Body of pancreas (tissue), 4 donors: Measurements from ENCODE around the gene NTRK1. TPM values are rescaled to one million over a fixed set of nuclear protein-coding genes. Genes with fewer than 3 reads are reported as not detected.

Experiments used
- ATAC-seq: fragments of 150-250 bp; one replicate; pipeline ENCODE4 v1.9.1; 2016
- DNase-seq, 4 donors: peaks; one replicate each; pipeline ENCODE4 v3.0.0-alpha.2; 2019
- H3K27ac ChIP-seq, 4 donors: fragments of 200-600 bp; sonication (generic); 1 replicate in 3 of 4; 2 replicates in 1 of 4; pipeline versions ENCODE4 v1.5.1 to v1.6.1; 2016 to 2019; ENCODE audit warnings: mild to moderate bottlenecking in 1 of 4, mixed read lengths in 1 of 4, moderate library complexity in 1 of 4
- H3K27me3 ChIP-seq, 2 donors: fragments of 200-600 bp; sonication (generic); one replicate each; pipeline ENCODE4 v1.6.0; 2016; ENCODE audit warnings: mild to moderate bottlenecking in 1 of 2
- H3K36me3 ChIP-seq, 2 donors: fragments of 200-600 bp; sonication (generic); replicated peaks in 1 of 2; 2 replicates each; pipeline ENCODE4 v1.5.1; 2016; ENCODE audit warnings: low read depth in 2 of 2; ENCODE audit not compliant: insufficient read depth in 1 of 2
- H3K4me1 ChIP-seq: fragments of 200-600 bp; sonication (generic); one replicate; pipeline ENCODE4 v1.6.0; 2016
- H3K4me3 ChIP-seq, 2 donors: fragments of 200-600 bp; sonication (generic); 1 replicate in 1 of 2; 2 replicates in 1 of 2; pipeline ENCODE4 v1.5.1; 2016 to 2019
- H3K9me3 ChIP-seq, 3 donors: fragments of 200-600 bp; sonication (generic); 1 replicate in 2 of 3; 2 replicates in 1 of 3; pipeline ENCODE4 v1.5.1; 2016
- POLR2A ChIP-seq, 3 donors: fragments of 450-650 bp; IDR thresholded peaks; one replicate each; pipeline ENCODE4 v1.6.1; 2016; ENCODE audit warnings: antibody characterized with exemption in 3 of 3, mild to moderate bottlenecking in 2 of 3
- WGBS, 2 donors: methylation state at CpG; one replicate each; pipeline ENCODE4 v1.1.5; 2017; 5-methylcytosine and 5-hydroxymethylcytosine counted together
- intact Hi-C: fragments of 100-400 bp; cut with DNase I; formaldehyde crosslinking; loops from one replicate; pipeline ENCODE4 v1.15.1; 2023
- total RNA-seq, 2 donors: library from RNA; depleted of rRNA; stranded (reverse); fragments of >200 nt; gene quantifications; one replicate each; pipeline ENCODE4 v1.1.0, GENCODE V29; 2016
- TF ChIP-seq, protein P1 (sequence below), 7 experiments: fragments of 450-650 bp in 4 of 7; fragments of 200-600 bp in 3 of 7; sonication (generic) in 3 of 7; IDR thresholded peaks; one replicate each; pipeline ENCODE4 v1.5.1; 2016 to 2019; ENCODE audit warnings: antibody characterized with exemption in 7 of 7

NTRK1 gene
- total RNA-seq, 2 donors from 2014 or later: 0.99 TPM; not detected in 1

DNA sequence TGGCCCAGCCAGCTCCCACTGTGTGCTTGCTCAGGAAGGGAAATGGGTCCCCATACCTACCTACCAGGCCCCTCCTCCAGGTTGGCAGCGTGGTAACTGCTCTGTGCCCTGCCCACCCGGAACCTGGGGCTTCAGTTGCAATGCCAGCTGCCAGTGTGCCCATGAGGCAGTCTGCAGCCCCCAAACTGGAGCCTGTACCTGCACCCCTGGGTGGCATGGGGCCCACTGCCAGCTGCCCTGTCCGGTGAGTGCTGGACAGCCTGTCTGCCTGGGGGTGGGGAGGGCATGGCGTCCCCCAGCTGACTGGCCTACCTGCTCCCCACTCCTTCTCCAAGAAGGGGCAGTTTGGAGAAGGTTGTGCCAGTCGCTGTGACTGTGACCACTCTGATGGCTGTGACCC, 49.0 kb downstream of the NTRK1 start:
- no peak for DNase-seq
- intact Hi-C loops: no loop called here
- Histone ChIP-seq H3K36me3 (no peaks in the 10 kb centered on the region), H3K27ac (no peak overlapping the region), H3K9me3 (no peaks in the 10 kb centered on the region), H3K4me3 (no peak overlapping the region), H3K27me3 (no peaks in the 10 kb centered on the region), H3K4me1 (peaks cover 19% of the 10 kb centered on the region)
- WGBS, 2 donors: 75% methylated on average over 2 to 5 of the region's 5 CpGs
- TF ChIP-seq POLR2A (IDR thresholded peaks at IDR 0.05): no peak
- TF ChIP-seq, protein P1, sequence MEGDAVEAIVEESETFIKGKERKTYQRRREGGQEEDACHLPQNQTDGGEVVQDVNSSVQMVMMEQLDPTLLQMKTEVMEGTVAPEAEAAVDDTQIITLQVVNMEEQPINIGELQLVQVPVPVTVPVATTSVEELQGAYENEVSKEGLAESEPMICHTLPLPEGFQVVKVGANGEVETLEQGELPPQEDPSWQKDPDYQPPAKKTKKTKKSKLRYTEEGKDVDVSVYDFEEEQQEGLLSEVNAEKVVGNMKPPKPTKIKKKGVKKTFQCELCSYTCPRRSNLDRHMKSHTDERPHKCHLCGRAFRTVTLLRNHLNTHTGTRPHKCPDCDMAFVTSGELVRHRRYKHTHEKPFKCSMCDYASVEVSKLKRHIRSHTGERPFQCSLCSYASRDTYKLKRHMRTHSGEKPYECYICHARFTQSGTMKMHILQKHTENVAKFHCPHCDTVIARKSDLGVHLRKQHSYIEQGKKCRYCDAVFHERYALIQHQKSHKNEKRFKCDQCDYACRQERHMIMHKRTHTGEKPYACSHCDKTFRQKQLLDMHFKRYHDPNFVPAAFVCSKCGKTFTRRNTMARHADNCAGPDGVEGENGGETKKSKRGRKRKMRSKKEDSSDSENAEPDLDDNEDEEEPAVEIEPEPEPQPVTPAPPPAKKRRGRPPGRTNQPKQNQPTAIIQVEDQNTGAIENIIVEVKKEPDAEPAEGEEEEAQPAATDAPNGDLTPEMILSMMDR (IDR thresholded peaks at IDR 0.05): no peak
- ATAC-seq: no peak

DNA sequence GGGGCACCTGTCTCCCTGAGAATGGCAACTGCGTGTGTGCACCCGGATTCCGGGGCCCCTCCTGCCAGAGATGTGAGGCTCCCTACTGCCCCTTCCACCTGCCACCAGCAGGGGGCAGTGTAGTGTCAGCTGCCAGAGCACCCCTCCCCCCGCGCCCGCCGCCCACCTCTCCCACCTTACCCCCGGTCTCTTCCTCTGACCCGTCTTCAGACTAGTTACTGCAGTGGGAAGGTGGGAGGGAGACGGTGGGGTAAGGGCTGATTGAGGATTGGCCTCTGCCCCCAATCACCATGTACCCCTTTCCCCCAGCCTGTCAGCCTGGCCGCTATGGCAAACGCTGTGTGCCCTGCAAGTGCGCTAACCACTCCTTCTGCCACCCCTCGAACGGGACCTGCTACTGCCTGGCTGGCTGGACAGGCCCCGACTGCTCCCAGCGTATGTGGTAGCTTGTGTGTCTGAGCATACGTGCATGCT, 49.7 kb downstream of the NTRK1 start:
- WGBS, 2 donors: 34 to 51% methylated on average over 11 to 18 of the region's 18 CpGs
- TF ChIP-seq POLR2A (IDR thresholded peaks at IDR 0.05): no peak
- TF ChIP-seq, protein P1 (IDR thresholded peaks at IDR 0.05): peak; percentile 45 to 77 (median 57)
- no peak for ATAC-seq

DNA sequence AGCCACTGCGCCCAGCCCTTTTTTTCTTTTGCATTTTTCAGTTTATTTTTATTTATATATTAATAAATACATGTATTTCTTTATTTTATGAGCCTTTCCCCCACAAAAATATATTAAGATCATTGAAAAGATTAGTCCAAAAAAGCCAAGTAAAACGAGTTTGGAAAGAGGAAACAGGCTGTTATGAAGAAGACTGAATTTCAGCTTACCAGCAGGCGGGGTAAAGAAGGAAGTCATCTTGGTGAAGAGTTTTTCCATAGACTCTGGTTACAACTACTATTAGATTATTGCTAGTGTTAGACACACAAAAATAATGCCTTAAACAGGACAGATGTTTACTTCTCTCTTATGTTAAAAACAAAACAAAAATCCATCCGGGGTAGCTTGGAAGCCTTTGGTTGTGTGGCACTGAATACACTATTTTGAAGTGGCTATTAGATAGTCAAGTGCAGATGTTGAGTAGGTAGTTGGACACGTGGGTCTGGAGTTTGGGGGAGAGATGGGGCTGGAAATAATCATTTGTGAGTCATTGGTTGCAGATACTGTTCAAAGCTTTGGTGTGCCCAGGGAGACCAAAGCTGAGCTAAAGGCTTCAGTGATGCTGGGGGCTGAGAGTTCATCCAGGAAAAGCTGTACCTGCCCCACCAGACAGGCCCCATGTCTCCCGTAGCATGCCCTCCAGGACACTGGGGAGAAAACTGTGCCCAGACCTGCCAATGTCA, 51.1 kb downstream of the NTRK1 start:
- Histone ChIP-seq H3K4me3 (no peak overlapping the region), H3K36me3 (no peaks in the 10 kb centered on the region), H3K4me1 (peaks cover 19% of the 10 kb centered on the region), H3K27ac (no peak overlapping the region), H3K27me3 (no peaks in the 10 kb centered on the region), H3K9me3 (no peaks in the 10 kb centered on the region)
- 68% methylated on average over 6 of the region's 6 CpGs for WGBS, 2 donors
- intact Hi-C loops: no loop called here
- no peak for TF ChIP-seq POLR2A (IDR thresholded peaks at IDR 0.05)
- TF ChIP-seq, protein P1 (IDR thresholded peaks at IDR 0.05): no peak
- ATAC-seq: no peak
- no peak for DNase-seq

More for the DNA sequence above, 49.7 kb downstream of the NTRK1 start:
- Histone ChIP-seq H3K36me3 (no peaks in the 10 kb centered on the region), H3K9me3 (no peaks in the 10 kb centered on the region), H3K4me1 (peaks cover 19% of the 10 kb centered on the region), H3K4me3 (no peak overlapping the region), H3K27me3 (no peaks in the 10 kb centered on the region), H3K27ac (no peak overlapping the region)
- intact Hi-C loops: no loop called here
- DNase-seq: peak in 3 of 4 donors; percentile 40 to 64 (median 52)

DNA sequence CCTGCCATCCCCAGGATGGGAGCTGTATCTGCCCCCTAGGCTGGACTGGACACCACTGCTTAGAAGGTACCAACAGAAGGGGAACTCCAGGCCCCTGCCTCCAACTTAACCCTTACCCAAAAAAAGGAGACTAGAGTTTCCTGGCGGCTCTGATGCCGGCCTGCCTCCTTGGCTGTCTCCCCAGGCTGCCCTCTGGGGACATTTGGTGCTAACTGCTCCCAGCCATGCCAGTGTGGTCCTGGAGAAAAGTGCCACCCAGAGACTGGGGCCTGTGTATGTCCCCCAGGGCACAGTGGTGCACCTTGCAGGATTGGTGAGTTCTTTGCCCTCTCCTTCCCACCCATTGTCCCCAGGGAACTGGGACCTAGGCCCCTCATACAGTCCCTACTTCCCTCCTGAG, 51.6 kb downstream of the NTRK1 start:
- Histone ChIP-seq H3K27ac (no peak overlapping the region), H3K27me3 (no peaks in the 10 kb centered on the region), H3K36me3 (no peaks in the 10 kb centered on the region), H3K4me1 (peaks cover 13% of the 10 kb centered on the region), H3K4me3 (no peak overlapping the region), H3K9me3 (no peaks in the 10 kb centered on the region)
- 95% methylated on average over 2 of the region's 2 CpGs; no CpG with 5 or more reads in 1 of the 2 donors for WGBS, 2 donors
- TF ChIP-seq POLR2A (IDR thresholded peaks at IDR 0.05): no peak
- TF ChIP-seq, protein P1 (IDR thresholded peaks at IDR 0.05): no peak
- intact Hi-C loops: no loop called here
- DNase-seq (no peak), ATAC-seq (no peak)
